Kidney (tissue), 14 donors: Measurements from ENCODE around the gene METTL25B. TPM values are rescaled to one million over a fixed set of nuclear protein-coding genes. Genes with fewer than 3 reads are reported as not detected.
A peak's percentile ranks its signal among the peaks of the same experiment; 100 is the strongest.

ENCODE experiments used
- DNase-seq, 5 donors: peaks; one replicate each; pipeline ENCODE4 v3.0.0-alpha.2; 2013 to 2020
- FAIRE-seq: peaks from 2 replicates; lab custom pipeline; 2012; peaks lifted over from hg19 to GRCh38; lab: Jason Lieb, UNC
- H3K27ac ChIP-seq, 2 donors: one replicate each; pipeline ENCODE4 v1.7.0; 2013; ENCODE audit warnings: low read depth in 2 of 2, low read length in 2 of 2, inconsistent platforms in 1 of 2
- H3K27me3 ChIP-seq: one replicate; pipeline ENCODE4 v1.7.1; 2013; ENCODE audit warnings: low read length, inconsistent platforms; ENCODE audit not compliant: control insufficient read depth, insufficient read depth
- H3K36me3 ChIP-seq, 3 donors: one replicate each; pipeline versions ENCODE4 v1.7.0 to v1.7.1; 2013; ENCODE audit warnings: low read length in 3 of 3, control low read depth in 1 of 3, inconsistent platforms in 1 of 3; ENCODE audit not compliant: insufficient read depth in 3 of 3, control insufficient read depth in 2 of 3
- H3K4me1 ChIP-seq, 3 donors: one replicate each; pipeline versions ENCODE4 v1.7.0 to v1.7.1; 2013; ENCODE audit warnings: low read length in 3 of 3, inconsistent platforms in 1 of 3, low read depth in 1 of 3; ENCODE audit not compliant: control insufficient read depth in 2 of 3, insufficient read depth in 2 of 3
- H3K4me3 ChIP-seq, 3 donors: one replicate each; pipeline versions ENCODE4 v1.7.0 to v1.8.1; 2013; ENCODE audit warnings: low read length in 3 of 3, control low read depth in 1 of 3, inconsistent platforms in 1 of 3
- H3K9ac ChIP-seq, 3 donors: one replicate each; pipeline versions ENCODE4 v1.7.0 to v1.7.1; 2013; ENCODE audit warnings: low read length in 3 of 3, control low read depth in 1 of 3, inconsistent platforms in 1 of 3
- H3K9me3 ChIP-seq, 3 donors: one replicate each; pipeline versions ENCODE4 v1.7.0 to v1.7.1; 2013; ENCODE audit warnings: low read length in 3 of 3, control low read depth in 1 of 3, inconsistent platforms in 1 of 3; ENCODE audit not compliant: control insufficient read depth in 2 of 3, insufficient read depth in 1 of 3
- intact Hi-C: fragments of 100-400 bp; cut with DNase I; formaldehyde crosslinking; loops from one replicate; pipeline ENCODE4 v1.11.1; 2022
- polyA plus RNA-seq: library from polyadenylated mRNA; stranded (reverse); fragments of 350-450 nt; fragmentation: Illumina TruSeq; extraction: RNeasy Lipid Tissue Mini Kit (QIAGEN cat#74804); gene quantifications from one replicate; pipeline ENCODE4 v1.2.3, GENCODE V29; 2014; ENCODE audit warnings: low read depth, low replicate concordance; ENCODE audit not compliant: insufficient read depth
- total RNA-seq: library from RNA; stranded (reverse); fragmentation: NEBNext Ultra II Directional; extraction: Animal tissue kit (Norgen Biotek cat#: 25700); gene quantifications from one replicate; pipeline ENCODE4 v1.2.1, GENCODE V29; 2021
- TF ChIP-seq, protein P1 (sequence below): IDR thresholded peaks from 3 replicates; pipeline ENCODE4 v1.5.1; 2012; ENCODE audit warnings: mild to moderate bottlenecking, moderate library complexity, borderline replicate concordance; ENCODE audit not compliant: insufficient read depth; ENCODE audit errors: extremely low read depth
- donor health status: control.
- donor health status: control.
- donor health status: control.
- donor health status: control.
- donor health status: control.
- donor health status: DM: yes; HTN: yes; CAD: no.
- donor health status: Normal renal cell carcinoma (clear cell type).

Gene METTL25B
- total and polyA plus RNA-seq, 2 donors from 2014 or later: 29.4 to 35.2 TPM

DNA sequence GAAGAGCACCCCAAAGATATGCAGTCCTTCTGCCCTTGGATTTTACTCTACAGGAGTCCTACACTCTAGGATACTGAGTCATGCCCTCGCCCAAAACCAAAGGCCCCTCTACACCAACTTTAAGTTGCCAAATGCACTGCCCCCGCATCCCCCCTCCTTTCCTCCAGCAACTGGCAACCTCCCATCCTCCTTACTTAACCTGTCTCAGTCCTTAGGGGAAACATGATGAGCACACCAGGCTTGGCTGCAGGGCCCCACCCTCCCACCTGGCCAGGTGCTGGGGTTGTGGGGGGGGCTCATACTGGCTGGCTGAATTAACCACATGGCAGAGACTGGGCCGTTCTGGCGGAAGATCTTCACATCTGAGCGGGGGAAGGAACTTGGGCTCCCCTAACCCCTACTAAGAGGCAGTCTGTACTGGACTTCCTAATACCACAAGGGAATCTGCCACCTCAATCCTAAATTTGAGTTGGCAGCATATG lies 22.0 kb downstream of the METTL25B start:
- FAIRE-seq (no peak), DNase-seq (peak in 2 of 5 donors; percentile 51 to 86)
- Histone ChIP-seq H3K4me3 (peak overlapping the region; percentile 84 to 97 (median 91)), H3K9ac (peak overlapping the region; percentile 44 to 99 (median 81)), H3K27ac (peak overlapping the region; percentile 92 to 93), H3K9me3 (no peaks in the 10 kb centered on the region), H3K4me1 (peaks cover 5 to 45% (median 40%) of the 10 kb centered on the region in 3 donors), H3K27me3 (no peaks in the 10 kb centered on the region), H3K36me3 (no peaks in the 10 kb centered on the region)
- intact Hi-C loops: no loop called here
- TF ChIP-seq, protein P1, sequence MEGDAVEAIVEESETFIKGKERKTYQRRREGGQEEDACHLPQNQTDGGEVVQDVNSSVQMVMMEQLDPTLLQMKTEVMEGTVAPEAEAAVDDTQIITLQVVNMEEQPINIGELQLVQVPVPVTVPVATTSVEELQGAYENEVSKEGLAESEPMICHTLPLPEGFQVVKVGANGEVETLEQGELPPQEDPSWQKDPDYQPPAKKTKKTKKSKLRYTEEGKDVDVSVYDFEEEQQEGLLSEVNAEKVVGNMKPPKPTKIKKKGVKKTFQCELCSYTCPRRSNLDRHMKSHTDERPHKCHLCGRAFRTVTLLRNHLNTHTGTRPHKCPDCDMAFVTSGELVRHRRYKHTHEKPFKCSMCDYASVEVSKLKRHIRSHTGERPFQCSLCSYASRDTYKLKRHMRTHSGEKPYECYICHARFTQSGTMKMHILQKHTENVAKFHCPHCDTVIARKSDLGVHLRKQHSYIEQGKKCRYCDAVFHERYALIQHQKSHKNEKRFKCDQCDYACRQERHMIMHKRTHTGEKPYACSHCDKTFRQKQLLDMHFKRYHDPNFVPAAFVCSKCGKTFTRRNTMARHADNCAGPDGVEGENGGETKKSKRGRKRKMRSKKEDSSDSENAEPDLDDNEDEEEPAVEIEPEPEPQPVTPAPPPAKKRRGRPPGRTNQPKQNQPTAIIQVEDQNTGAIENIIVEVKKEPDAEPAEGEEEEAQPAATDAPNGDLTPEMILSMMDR: no peak

- TF ChIP-seq, protein P1: no peak
- peak overlapping the region; percentile 92 to 93 for H3K27ac ChIP-seq
- no peaks in the 10 kb centered on the region for H3K27me3 ChIP-seq
- peak overlapping the region; percentile 84 to 97 (median 91) for H3K4me3 ChIP-seq
- intact Hi-C loops: no loop called here
- FAIRE-seq: no peak
- DNase-seq: peak in 4 of 5 donors; percentile 58 to 91 (median 77)
- H3K9me3 ChIP-seq: no peaks in the 10 kb centered on the region
- H3K36me3 ChIP-seq: no peaks in the 10 kb centered on the region
- peaks cover 5 to 40% (median 37%) of the 10 kb centered on the region in 3 donors for H3K4me1 ChIP-seq
- H3K9ac ChIP-seq: peak overlapping the region; percentile 44 to 99 (median 81)
Measured at GRCh38 chr1:156750711-156751450, 22.6 kb downstream of the METTL25B start.

GRCh38 chr1:156751451-156751756 lies 23.1 kb downstream of the METTL25B start, which contains the start of gene HDGF:
Gene HDGF, minus strand, starts transcription at chr1:156751675. Its CDS starts 246 bp downstream, at chr1:156751429.
- intact Hi-C loops: no loop called here
- FAIRE-seq: no peak

More at GRCh38 chr1:156751451-156751756, 23.1 kb downstream of the METTL25B start, which contains the start of gene HDGF:
- H3K27me3 ChIP-seq: no peaks in the 10 kb centered on the region
- peaks cover 5 to 35% (median 32%) of the 10 kb centered on the region in 3 donors for H3K4me1 ChIP-seq
- DNase-seq: no peak
- TF ChIP-seq, protein P1: no peak
- H3K9ac ChIP-seq: peak within 1 kb of the TSS; percentile 53 to 99 (median 82)
- H3K27ac ChIP-seq: peak within 1 kb of the TSS; percentile 92 to 93
- H3K36me3 ChIP-seq: no peaks in the 10 kb centered on the region
- no peaks in the 10 kb centered on the region for H3K9me3 ChIP-seq
- H3K4me3 ChIP-seq: peak within 1 kb of the TSS; percentile 84 to 97 (median 91)
